Measurements from ENCODE around the gene SCUBE3. TPM values are rescaled to one million over a fixed set of nuclear protein-coding genes. Genes with fewer than 3 reads are reported as not detected.
A peak's percentile ranks its signal among the peaks of the same experiment; 100 is the strongest.

Gene SCUBE3
- total and polyA plus RNA-seq, 2 experiments from 2014 or later: 0.39 to 1.1 TPM

GRCh38 chr6:35165630-35166071, 48.1 kb upstream of the SCUBE3 start (continued):
- TF ChIP-seq CTCF (conservative IDR thresholded peaks at IDR 0.05; ENCODE audit: low read depth in 2 of 2): no peak
- TF ChIP-seq CREB1 (CRISPR knock-in tag; IDR thresholded peaks at IDR 0.05; ENCODE audit: low read depth): no peak
- no peak for TF ChIP-seq NANOG (IDR thresholded peaks at IDR 0.05; ENCODE audit: borderline replicate concordance)
- no peak for TF ChIP-seq EZH2phosphoT487 (IDR thresholded peaks at IDR 0.05; ENCODE audit: unreplicated experiment)
- TF ChIP-seq POLR2AphosphoS5 (IDR thresholded peaks at IDR 0.05; ENCODE audit: low read depth): no peak
- TF ChIP-seq JUNB (IDR thresholded peaks at IDR 0.05; ENCODE audit: unreplicated experiment): no peak
- TF ChIP-seq ZNF114 (CRISPR knock-in tag; IDR thresholded peaks at IDR 0.05): no peak
- TF ChIP-seq, protein P1, sequence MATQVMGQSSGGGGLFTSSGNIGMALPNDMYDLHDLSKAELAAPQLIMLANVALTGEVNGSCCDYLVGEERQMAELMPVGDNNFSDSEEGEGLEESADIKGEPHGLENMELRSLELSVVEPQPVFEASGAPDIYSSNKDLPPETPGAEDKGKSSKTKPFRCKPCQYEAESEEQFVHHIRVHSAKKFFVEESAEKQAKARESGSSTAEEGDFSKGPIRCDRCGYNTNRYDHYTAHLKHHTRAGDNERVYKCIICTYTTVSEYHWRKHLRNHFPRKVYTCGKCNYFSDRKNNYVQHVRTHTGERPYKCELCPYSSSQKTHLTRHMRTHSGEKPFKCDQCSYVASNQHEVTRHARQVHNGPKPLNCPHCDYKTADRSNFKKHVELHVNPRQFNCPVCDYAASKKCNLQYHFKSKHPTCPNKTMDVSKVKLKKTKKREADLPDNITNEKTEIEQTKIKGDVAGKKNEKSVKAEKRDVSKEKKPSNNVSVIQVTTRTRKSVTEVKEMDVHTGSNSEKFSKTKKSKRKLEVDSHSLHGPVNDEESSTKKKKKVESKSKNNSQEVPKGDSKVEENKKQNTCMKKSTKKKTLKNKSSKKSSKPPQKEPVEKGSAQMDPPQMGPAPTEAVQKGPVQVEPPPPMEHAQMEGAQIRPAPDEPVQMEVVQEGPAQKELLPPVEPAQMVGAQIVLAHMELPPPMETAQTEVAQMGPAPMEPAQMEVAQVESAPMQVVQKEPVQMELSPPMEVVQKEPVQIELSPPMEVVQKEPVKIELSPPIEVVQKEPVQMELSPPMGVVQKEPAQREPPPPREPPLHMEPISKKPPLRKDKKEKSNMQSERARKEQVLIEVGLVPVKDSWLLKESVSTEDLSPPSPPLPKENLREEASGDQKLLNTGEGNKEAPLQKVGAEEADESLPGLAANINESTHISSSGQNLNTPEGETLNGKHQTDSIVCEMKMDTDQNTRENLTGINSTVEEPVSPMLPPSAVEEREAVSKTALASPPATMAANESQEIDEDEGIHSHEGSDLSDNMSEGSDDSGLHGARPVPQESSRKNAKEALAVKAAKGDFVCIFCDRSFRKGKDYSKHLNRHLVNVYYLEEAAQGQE (IDR thresholded peaks at IDR 0.05; ENCODE audit: unreplicated experiment): no peak
- TF ChIP-seq STAT1 (IDR thresholded peaks at IDR 0.05; ENCODE audit: unreplicated experiment): no peak

DNA sequence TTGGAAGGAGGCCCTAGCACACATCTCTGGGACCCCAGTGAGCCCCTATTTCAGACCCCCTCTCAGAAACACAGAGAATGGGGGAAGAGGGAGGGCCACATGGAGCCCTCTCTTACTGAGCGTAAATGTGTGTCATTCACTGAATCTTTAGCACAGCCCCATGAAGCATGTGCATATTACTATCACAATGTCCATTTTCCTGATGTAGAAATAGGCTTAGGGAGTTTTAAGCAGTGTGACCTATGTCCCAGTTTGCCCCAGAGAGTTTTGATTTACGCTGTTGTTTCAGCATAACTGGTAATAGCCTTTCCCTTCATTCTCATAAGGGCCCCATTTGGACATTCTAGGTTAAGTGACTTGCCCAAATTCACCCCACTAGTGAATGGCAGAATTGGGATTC, 47.6 kb upstream of the SCUBE3 start:
- H3K4me2 ChIP-seq: no peak overlapping the region
- peaks cover 10% of the 10 kb centered on the region for H3K4me1 Mint-ChIP-seq
- no peak overlapping the region for H3K4me3 ChIP-seq
- H3K4me3 Mint-ChIP-seq: no peak overlapping the region
- 0 out of 2 replicates have a peak, but pooled peaks cover 2% of the 10 kb centered on the region for H3K9me2 ChIP-seq (ENCODE audit: insufficient read depth)
- H3K36me3 ChIP-seq (ENCODE audit: insufficient read depth): no peaks in the 10 kb centered on the region
- no peaks in the 10 kb centered on the region for H3K27me3 ChIP-seq (ENCODE audit: insufficient read depth)
- no peak overlapping the region for H3K27ac ChIP-seq (ENCODE audit: low read depth)
- H3K27ac Mint-ChIP-seq: no peak overlapping the region
- DNase-seq (ENCODE audit: low spot score) (no peak), ATAC-seq (no peak)
- H4K20me1 ChIP-seq (replicated peaks; ENCODE audit: insufficient read depth): no peaks in the 10 kb centered on the region
- peaks cover 4% of the 10 kb centered on the region; the same call in 2 of the 3 replicates for H3K9me3 Mint-ChIP-seq
- H3K27me3 Mint-ChIP-seq (ENCODE audit: insufficient read depth, low read depth, poor library complexity): peaks cover 8% of the 10 kb centered on the region
- no peaks in the 10 kb centered on the region for H3K79me2 ChIP-seq (replicated peaks; ENCODE audit: insufficient read depth)
- no peaks in the 10 kb centered on the region for H3F3A ChIP-seq (replicated peaks; ENCODE audit: low read depth)
- H3K4me1 ChIP-seq (ENCODE audit: insufficient read depth): no peaks in the 10 kb centered on the region
- H3K36me3 Mint-ChIP-seq (ENCODE audit: low read depth): peaks cover 2% of the 10 kb centered on the region; the same call in 2 of the 3 replicates
- H2AFZ ChIP-seq: peak overlapping the region; percentile 49; the same call in 1 of the 2 replicates
- no peak for TF ChIP-seq EZH2phosphoT487 (IDR thresholded peaks at IDR 0.05; ENCODE audit: unreplicated experiment)
- TF ChIP-seq JUNB (IDR thresholded peaks at IDR 0.05; ENCODE audit: unreplicated experiment): no peak
- no peak for TF ChIP-seq NANOG (IDR thresholded peaks at IDR 0.05; ENCODE audit: borderline replicate concordance)
- TF ChIP-seq, protein P1 (IDR thresholded peaks at IDR 0.05; ENCODE audit: unreplicated experiment): no peak
- no peak for TF ChIP-seq ZNF114 (CRISPR knock-in tag; IDR thresholded peaks at IDR 0.05)
- TF ChIP-seq EZH2 (IDR thresholded peaks at IDR 0.05; ENCODE audit: low read depth, unreplicated experiment): no peak
- TF ChIP-seq STAT1 (IDR thresholded peaks at IDR 0.05; ENCODE audit: unreplicated experiment): no peak
- TF ChIP-seq ZNF331 (CRISPR knock-in tag; IDR thresholded peaks at IDR 0.05; ENCODE audit: low read depth): no peak
- TF ChIP-seq, protein P2, sequence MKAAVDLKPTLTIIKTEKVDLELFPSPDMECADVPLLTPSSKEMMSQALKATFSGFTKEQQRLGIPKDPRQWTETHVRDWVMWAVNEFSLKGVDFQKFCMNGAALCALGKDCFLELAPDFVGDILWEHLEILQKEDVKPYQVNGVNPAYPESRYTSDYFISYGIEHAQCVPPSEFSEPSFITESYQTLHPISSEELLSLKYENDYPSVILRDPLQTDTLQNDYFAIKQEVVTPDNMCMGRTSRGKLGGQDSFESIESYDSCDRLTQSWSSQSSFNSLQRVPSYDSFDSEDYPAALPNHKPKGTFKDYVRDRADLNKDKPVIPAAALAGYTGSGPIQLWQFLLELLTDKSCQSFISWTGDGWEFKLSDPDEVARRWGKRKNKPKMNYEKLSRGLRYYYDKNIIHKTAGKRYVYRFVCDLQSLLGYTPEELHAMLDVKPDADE (IDR thresholded peaks at IDR 0.05): no peak
- no peak for TF ChIP-seq CREB1 (CRISPR knock-in tag; IDR thresholded peaks at IDR 0.05; ENCODE audit: low read depth)
- TF ChIP-seq POLR2AphosphoS5 (IDR thresholded peaks at IDR 0.05; ENCODE audit: low read depth): no peak

Data from GM23338 (cell line).